Kidney epithelial cell (primary cell): Measurements from ENCODE around the gene MDN1. TPM values are rescaled to one million over a fixed set of nuclear protein-coding genes. Genes with fewer than 3 reads are reported as not detected.

Experiments used
- DNase-seq: peaks from one replicate; pipeline ENCODE4 v3.0.0-alpha.2; 2010; ENCODE audit warnings: low read depth
- H3K27me3 ChIP-seq: 2 replicates; pipeline ENCODE4 v1.6.0; 2011; ENCODE audit warnings: low read length; ENCODE audit not compliant: control insufficient read depth, insufficient read depth
- H3K36me3 ChIP-seq: 2 replicates; pipeline ENCODE4 v1.5.1; 2011; ENCODE audit warnings: low read length; ENCODE audit not compliant: control insufficient read depth, insufficient read depth
- H3K4me3 ChIP-seq: 2 replicates; pipeline ENCODE4 v1.5.1; 2011; ENCODE audit warnings: low read depth, mild to moderate bottlenecking, control low read depth, low read length
- CTCF ChIP-seq: IDR thresholded peaks from 2 replicates; pipeline ENCODE4 v1.5.1; 2011; ENCODE audit warnings: mild to moderate bottlenecking, moderate library complexity, low read length, control low read depth, inconsistent platforms; ENCODE audit not compliant: insufficient read depth, poor library complexity, severe bottlenecking
- total RNA-seq: library from RNA; depleted of rRNA; stranded (reverse); fragments of >200 nt; gene quantifications from 2 replicates; pipeline ENCODE4 v1.2.3, GENCODE V29; 2015

The MDN1 gene
- total RNA-seq, 1 donor from 2014 or later: 28.6 TPM

GRCh38 chr6:89679215-89680120 lies 140.1 kb downstream of the MDN1 start:
- DNase-seq: no peak
- Histone ChIP-seq H3K4me3 (no peak overlapping the region), H3K36me3 (peaks cover 2% of the 10 kb centered on the region), H3K27me3 (no peaks in the 10 kb centered on the region)
- no peak for TF ChIP-seq CTCF

- H3K36me3 ChIP-seq: peaks cover 2% of the 10 kb centered on the region
- no peak for TF ChIP-seq CTCF
- H3K27me3 ChIP-seq: no peaks in the 10 kb centered on the region
- no peak for DNase-seq
- no peak overlapping the region for H3K4me3 ChIP-seq
Measured at GRCh38 chr6:89678531-89678930, 141.1 kb downstream of the MDN1 start.

GRCh38 chr6:89675949-89676748 lies 143.4 kb downstream of the MDN1 start:
- DNase-seq: no peak
- H3K27me3 ChIP-seq: no peaks in the 10 kb centered on the region
- no peak overlapping the region for H3K4me3 ChIP-seq
- H3K36me3 ChIP-seq: peaks cover 1% of the 10 kb centered on the region
- TF ChIP-seq CTCF: no peak

GRCh38 chr6:89670935-89671565 lies 148.5 kb downstream of the MDN1 start:
- Histone ChIP-seq H3K36me3 (no peaks in the 10 kb centered on the region), H3K27me3 (no peaks in the 10 kb centered on the region), H3K4me3 (no peak overlapping the region)
- DNase-seq: no peak
- no peak for TF ChIP-seq CTCF

- no peak for DNase-seq
- Histone ChIP-seq H3K4me3 (no peak overlapping the region), H3K27me3 (no peaks in the 10 kb centered on the region), H3K36me3 (no peaks in the 10 kb centered on the region)
- no peak for TF ChIP-seq CTCF
Measured at GRCh38 chr6:89669002-89669401, 150.6 kb downstream of the MDN1 start.
